ENCODE data around the gene RIT2.

DNA sequence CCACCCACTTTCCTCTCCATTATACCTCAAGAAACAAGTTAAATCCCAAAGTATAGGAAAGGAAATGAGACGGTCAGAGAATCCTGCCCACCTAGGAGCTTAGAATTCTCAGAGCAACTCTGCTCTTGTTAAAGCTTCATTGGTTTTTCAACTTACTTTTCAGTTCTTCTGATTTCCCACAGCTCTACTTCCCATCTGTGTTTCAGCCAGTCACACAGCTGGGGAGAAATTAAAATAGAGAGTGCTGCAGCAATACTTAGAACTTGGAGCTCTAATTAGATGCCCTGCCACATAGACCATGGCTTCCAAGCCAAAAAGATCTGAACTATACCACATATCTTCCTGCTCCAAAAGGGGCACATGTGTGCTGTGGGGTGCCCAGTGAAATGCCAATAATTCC lies 166.7 kb downstream of the RIT2 start:
- TF ChIP-seq POLR2A (IDR thresholded peaks at IDR 0.05; ENCODE audit: low read depth, low read length): no peak
- TF ChIP-seq POLR2AphosphoS5 (IDR thresholded peaks at IDR 0.05; ENCODE audit: low read depth, low read length): no peak
